ENCODE data around the gene TAOK2.

DNA sequence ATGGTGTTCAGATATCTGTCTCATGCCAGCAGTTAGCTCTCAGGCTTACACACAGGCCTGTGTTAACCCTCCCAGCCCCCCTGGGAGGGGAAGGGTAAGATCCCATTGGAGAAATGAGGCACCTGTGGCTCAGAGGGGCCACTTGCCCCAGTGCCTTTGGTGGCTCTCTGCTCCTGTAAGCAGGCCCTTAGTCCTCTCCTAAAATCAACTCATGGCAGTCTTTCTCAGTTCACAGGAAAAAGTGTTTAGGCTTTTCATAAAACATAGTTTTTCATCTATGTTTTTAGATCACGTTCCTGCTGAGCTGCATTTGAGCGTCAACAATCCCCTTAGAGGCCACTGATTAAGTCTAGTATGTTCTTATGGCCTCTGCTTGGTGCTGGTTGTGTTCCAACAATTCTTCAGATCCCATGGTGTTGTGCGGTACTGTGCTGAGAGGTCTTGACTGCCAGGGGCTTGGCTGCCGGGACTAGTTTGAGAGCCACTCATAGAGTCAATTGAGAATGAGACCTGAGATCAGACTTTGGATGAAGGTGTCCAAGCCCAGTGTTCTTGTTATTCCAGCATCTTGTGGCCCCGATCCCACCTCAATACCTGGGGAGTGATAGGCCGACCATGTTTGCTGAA lies 10.6 kb downstream of the TAOK2 start:
- TF ChIP-seq, protein P1, sequence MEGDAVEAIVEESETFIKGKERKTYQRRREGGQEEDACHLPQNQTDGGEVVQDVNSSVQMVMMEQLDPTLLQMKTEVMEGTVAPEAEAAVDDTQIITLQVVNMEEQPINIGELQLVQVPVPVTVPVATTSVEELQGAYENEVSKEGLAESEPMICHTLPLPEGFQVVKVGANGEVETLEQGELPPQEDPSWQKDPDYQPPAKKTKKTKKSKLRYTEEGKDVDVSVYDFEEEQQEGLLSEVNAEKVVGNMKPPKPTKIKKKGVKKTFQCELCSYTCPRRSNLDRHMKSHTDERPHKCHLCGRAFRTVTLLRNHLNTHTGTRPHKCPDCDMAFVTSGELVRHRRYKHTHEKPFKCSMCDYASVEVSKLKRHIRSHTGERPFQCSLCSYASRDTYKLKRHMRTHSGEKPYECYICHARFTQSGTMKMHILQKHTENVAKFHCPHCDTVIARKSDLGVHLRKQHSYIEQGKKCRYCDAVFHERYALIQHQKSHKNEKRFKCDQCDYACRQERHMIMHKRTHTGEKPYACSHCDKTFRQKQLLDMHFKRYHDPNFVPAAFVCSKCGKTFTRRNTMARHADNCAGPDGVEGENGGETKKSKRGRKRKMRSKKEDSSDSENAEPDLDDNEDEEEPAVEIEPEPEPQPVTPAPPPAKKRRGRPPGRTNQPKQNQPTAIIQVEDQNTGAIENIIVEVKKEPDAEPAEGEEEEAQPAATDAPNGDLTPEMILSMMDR (IDR thresholded peaks at IDR 0.05), result no peak
- TF ChIP-seq EP300 (IDR thresholded peaks at IDR 0.05) (no peak), POLR2AphosphoS5 (IDR thresholded peaks at IDR 0.05) (no peak)

Measured in gastroesophageal sphincter (tissue), 3 donors.